ENCODE data around the gene LRRC74B. TPM values are rescaled to one million over a fixed set of nuclear protein-coding genes. Genes with fewer than 3 reads are reported as not detected.
"Not testable (repeated sequence)": the region's sequence is repeated elsewhere in the genome, so short reads cannot be mapped to it uniquely, and the experiment has no call there.

The LRRC74B gene
- total RNA-seq, 4 donors from 2014 or later: not detected

DNA sequence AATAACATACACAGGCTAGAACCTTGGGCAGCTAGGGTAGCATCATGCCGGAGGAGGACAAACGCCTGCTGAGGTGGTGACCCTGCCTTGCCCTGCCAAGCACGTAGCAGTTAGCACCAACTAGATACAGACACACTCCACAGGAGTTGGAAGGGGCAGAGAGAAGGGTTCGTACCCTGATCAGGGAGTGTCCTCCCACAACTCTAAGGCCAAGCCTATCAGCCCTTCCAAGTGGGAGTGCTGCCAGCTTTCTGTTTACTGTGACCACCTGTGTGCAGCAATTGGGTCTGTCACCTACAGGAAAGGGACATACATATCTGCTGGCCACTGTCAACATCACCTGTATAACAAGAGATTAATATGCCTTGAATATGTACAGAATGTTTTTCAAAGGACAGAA lies 42.0 kb upstream of the LRRC74B start:
- Histone ChIP-seq H3K4me3 (peak overlapping the region in 1 of 4 donors; percentile 89), H3K4me1 (peaks cover 23 to 36% (median 29%) of the 10 kb centered on the region in 4 donors), H3K9me3 (no peaks in the 10 kb centered on the region), H3K36me3 (peaks cover 0 to 8% (median 2%) of the 10 kb centered on the region in 4 donors), H3K27ac (peak overlapping the region; percentile 93 to 99 (median 99)), H3K27me3 (no peaks in the 10 kb centered on the region)
- WGBS, 2 donors (ENCODE audit: low coverage in 1 of 2): 59 to 69% methylated on average over 3 to 4 of the region's 4 CpGs
- intact Hi-C loops (cut with DNase I; ENCODE audit: low total_unique reads): loop anchor here (5.0 kb wide), 1 partner anchor 281 kb away; no protein-coding TSS in a partner anchor
- TF ChIP-seq POLR2AphosphoS5 (IDR thresholded peaks at IDR 0.05): no peak
- TF ChIP-seq EP300 (IDR thresholded peaks at IDR 0.05; ENCODE audit: low read depth): no peak
- TF ChIP-seq POLR2A (IDR thresholded peaks at IDR 0.05): no peak
- TF ChIP-seq, protein P1, sequence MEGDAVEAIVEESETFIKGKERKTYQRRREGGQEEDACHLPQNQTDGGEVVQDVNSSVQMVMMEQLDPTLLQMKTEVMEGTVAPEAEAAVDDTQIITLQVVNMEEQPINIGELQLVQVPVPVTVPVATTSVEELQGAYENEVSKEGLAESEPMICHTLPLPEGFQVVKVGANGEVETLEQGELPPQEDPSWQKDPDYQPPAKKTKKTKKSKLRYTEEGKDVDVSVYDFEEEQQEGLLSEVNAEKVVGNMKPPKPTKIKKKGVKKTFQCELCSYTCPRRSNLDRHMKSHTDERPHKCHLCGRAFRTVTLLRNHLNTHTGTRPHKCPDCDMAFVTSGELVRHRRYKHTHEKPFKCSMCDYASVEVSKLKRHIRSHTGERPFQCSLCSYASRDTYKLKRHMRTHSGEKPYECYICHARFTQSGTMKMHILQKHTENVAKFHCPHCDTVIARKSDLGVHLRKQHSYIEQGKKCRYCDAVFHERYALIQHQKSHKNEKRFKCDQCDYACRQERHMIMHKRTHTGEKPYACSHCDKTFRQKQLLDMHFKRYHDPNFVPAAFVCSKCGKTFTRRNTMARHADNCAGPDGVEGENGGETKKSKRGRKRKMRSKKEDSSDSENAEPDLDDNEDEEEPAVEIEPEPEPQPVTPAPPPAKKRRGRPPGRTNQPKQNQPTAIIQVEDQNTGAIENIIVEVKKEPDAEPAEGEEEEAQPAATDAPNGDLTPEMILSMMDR (IDR thresholded peaks at IDR 0.05): no peak
- DNase-seq: peak; percentile 37
- in situ Hi-C loops (cut with MboI; ENCODE audit: low pct_ligation_motif_present in 1 of 4, low pct_unique_long_range_greater_than_20kb in 1 of 4, low sequenced_read_pairs in 3 of 4): no loop called here

DNA sequence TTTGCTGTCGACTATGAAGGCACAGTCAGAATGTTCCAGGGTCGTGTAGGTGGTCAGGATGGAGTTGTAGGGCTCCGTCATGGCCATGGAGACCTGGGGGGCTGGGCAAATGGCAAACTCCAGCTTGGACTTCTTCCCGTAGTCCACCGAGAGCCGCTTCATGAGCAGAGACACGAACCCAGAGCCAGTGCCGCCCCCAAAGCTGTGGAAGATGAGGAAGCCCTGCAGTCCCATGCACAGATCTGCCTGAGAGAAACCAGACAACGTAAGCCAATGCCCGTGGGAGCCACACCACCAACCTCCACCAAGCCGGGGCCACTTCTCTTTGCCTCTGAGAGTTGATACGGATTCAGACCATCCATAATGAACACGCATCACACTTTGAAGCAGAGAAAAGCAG lies 36.5 kb upstream of the LRRC74B start:
- H3K4me1 ChIP-seq; in situ Hi-C loops (cut with MboI; ENCODE audit: low pct_ligation_motif_present in 1 of 4, low pct_unique_long_range_greater_than_20kb in 1 of 4, low sequenced_read_pairs in 3 of 4); H3K36me3 ChIP-seq; H3K9me3 ChIP-seq; H3K27me3 ChIP-seq; H3K4me3 ChIP-seq; DNase-seq; H3K27ac ChIP-seq; intact Hi-C loops (cut with DNase I; ENCODE audit: low total_unique reads): not testable (repeated sequence)
- WGBS, 2 donors (ENCODE audit: low coverage in 1 of 2): 88% methylated on average over 13 of the region's 13 CpGs; no CpG with 5 or more reads in 1 of the 2 donors

DNA sequence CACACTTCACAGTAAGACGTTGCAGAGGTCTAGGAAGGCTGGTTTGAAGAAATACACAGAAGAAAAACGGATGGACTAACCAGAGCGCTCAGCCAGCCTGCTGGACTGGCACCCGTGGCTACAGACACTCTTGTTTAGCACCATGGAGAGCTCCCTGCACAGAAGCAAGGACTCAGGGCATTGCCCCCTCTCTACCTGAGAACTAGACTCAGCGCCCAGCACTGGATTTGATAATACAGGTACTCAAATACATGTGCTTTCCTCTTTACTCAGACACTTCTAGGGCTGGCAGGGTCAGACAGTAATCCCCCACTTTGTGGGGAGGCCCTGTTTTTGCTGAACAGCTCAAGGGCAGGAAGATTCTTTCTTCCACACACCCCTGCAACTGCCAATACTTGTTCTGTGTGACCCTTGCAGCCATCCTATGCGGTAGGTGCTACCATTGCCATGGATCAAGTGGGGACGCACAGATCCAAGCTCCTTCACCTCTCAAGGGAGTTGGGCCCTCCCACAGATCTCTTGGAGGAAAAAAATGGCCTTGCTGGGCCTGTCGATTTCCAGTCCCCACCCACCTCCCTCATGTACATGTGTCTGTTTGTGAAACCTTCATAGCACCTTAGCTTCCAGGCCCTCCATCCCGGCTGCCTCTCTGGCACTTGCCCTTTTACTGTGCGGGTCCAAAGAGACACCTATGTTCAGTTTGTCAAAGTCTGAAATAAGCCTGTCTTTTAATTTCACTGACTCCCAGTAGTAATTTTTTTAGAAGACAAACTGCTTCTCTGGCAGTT lies 35.9 kb upstream of the LRRC74B start:
- Histone ChIP-seq H3K36me3 (no peaks in the 10 kb centered on the region), H3K4me1 (peaks cover 5 to 13% (median 12%) of the 10 kb centered on the region in 4 donors), H3K9me3 (no peaks in the 10 kb centered on the region), H3K27ac (no peak overlapping the region), H3K4me3 (no peak overlapping the region), H3K27me3 (no peaks in the 10 kb centered on the region)
- intact Hi-C loops (cut with DNase I; ENCODE audit: low total_unique reads): no loop called here
- 59 to 67% methylated on average over 3 to 10 of the region's 10 CpGs for WGBS, 2 donors (ENCODE audit: low coverage in 1 of 2)
- peak; percentile 35 for DNase-seq
- in situ Hi-C loops (cut with MboI; ENCODE audit: low pct_ligation_motif_present in 1 of 4, low pct_unique_long_range_greater_than_20kb in 1 of 4, low sequenced_read_pairs in 3 of 4): no loop called here
- TF ChIP-seq POLR2AphosphoS5 (IDR thresholded peaks at IDR 0.05): no peak

DNA sequence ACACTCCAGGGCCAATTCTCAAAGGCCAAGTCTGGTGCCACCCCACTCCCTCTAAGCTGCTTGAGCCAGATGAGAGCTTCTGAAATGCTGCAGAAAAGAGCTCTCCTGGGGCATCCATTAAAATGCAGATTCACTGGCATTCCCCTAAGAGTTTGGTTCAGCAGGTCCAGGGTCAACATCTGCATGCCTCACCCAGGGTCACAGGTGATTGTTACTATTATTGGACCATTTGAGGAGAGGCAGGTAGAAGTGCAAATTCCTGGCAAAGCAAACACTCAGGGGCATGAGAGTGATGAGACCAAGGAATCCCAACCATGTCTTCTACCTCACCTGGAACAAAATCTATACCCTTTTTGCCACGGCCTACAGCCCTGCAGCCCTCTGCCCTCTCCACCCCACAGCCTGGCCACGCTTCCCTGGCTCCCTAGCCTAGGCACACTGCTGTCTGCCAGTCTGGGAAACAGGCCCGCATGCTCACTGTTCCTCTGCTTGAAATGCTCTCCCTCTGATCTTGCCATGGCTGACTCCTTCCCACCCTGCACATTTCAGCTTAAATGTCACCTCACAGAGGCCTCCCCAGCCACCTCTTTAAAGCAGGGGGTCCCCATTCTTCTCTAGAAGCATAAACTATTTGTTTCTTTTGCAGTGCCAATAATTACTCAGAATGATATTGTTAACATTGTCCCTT lies 35.2 kb upstream of the LRRC74B start:
- Histone ChIP-seq H3K4me1 (peaks cover 12 to 21% (median 19%) of the 10 kb centered on the region in 4 donors), H3K27me3 (no peaks in the 10 kb centered on the region), H3K27ac (no peak overlapping the region), H3K4me3 (no peak overlapping the region), H3K9me3 (no peaks in the 10 kb centered on the region), H3K36me3 (no peaks in the 10 kb centered on the region)
- in situ Hi-C loops (cut with MboI; ENCODE audit: low pct_ligation_motif_present in 1 of 4, low pct_unique_long_range_greater_than_20kb in 1 of 4, low sequenced_read_pairs in 3 of 4) (no loop called here), intact Hi-C loops (cut with DNase I; ENCODE audit: low total_unique reads) (no loop called here)
- no peak for DNase-seq
- 88% methylated on average over 3 of the region's 3 CpGs; no CpG with 5 or more reads in 1 of the 2 donors for WGBS, 2 donors (ENCODE audit: low coverage in 1 of 2)
- TF ChIP-seq POLR2AphosphoS5 (IDR thresholded peaks at IDR 0.05) (no peak), POLR2A (IDR thresholded peaks at IDR 0.05) (no peak), EP300 (IDR thresholded peaks at IDR 0.05; ENCODE audit: low read depth) (no peak)
- TF ChIP-seq, protein P1 (IDR thresholded peaks at IDR 0.05): no peak

All from transverse colon (tissue), 4 donors.